GM23338 (cell line): ENCODE data around the gene SNX1. TPM values are rescaled to one million over a fixed set of nuclear protein-coding genes. Genes with fewer than 3 reads are reported as not detected.

Source experiments
- ATAC-seq: fragments of 200-7000 bp; cut with Tn5 transposase; 3 replicates; pipeline ENCODE4 v1.9.1; 2020
- DNase-seq: peaks from one replicate; pipeline ENCODE4 v3.0.0-alpha.2; 2015; ENCODE audit warnings: low spot score
- H2AFZ ChIP-seq: fragments of 200-600 bp; sonication (generic); 2 replicates; pipeline ENCODE4 v1.8.0; 2016; ENCODE audit warnings: antibody characterized with exemption, mild to moderate bottlenecking, moderate library complexity
- H3F3A ChIP-seq: fragments of 200-600 bp; sonication (generic); replicated peaks from 2 replicates; pipeline ENCODE4 v1.8.0; 2017; ENCODE audit warnings: antibody characterized with exemption, mixed run types, low read depth
- H3K27ac ChIP-seq: fragments of 200-600 bp; sonication (generic); 2 replicates; pipeline ENCODE4 v1.6.1; 2016; ENCODE audit warnings: low read depth
- H3K27me3 ChIP-seq: fragments of 200-600 bp; sonication (generic); 2 replicates; pipeline ENCODE4 v1.8.0; 2016; ENCODE audit warnings: mild to moderate bottlenecking, mixed run types, moderate library complexity; ENCODE audit not compliant: insufficient read depth
- H3K36me3 ChIP-seq: fragments of 200-600 bp; sonication (generic); 2 replicates; pipeline ENCODE4 v1.8.0; 2016; ENCODE audit warnings: mild to moderate bottlenecking; ENCODE audit not compliant: insufficient read depth
- H3K4me1 ChIP-seq: fragments of 200-600 bp; sonication (generic); 2 replicates; pipeline ENCODE4 v1.8.0; 2016; ENCODE audit warnings: mild to moderate bottlenecking, moderate library complexity; ENCODE audit not compliant: insufficient read depth
- H3K4me2 ChIP-seq: fragments of 200-600 bp; sonication (generic); 2 replicates; pipeline ENCODE4 v1.7.1; 2017; ENCODE audit warnings: mixed run types
- H3K4me3 ChIP-seq: fragments of 200-600 bp; sonication (generic); 2 replicates; pipeline ENCODE4 v1.6.1; 2016; ENCODE audit warnings: mixed run types
- H3K79me2 ChIP-seq: fragments of 200-600 bp; sonication (generic); replicated peaks from 2 replicates; pipeline ENCODE4 v1.8.0; 2017; ENCODE audit warnings: mild to moderate bottlenecking; ENCODE audit not compliant: insufficient read depth
- H3K9me2 ChIP-seq: fragments of 200-600 bp; sonication (generic); 2 replicates; pipeline ENCODE4 v1.8.0; 2017; ENCODE audit not compliant: insufficient read depth
- H4K20me1 ChIP-seq: fragments of 200-600 bp; sonication (generic); replicated peaks from 2 replicates; pipeline ENCODE4 v1.8.0; 2017; ENCODE audit warnings: mild to moderate bottlenecking; ENCODE audit not compliant: insufficient read depth
- H3K27ac Mint-ChIP-seq: 2 replicates; pipeline ENCODE4 v1.8.0; 2020; ENCODE audit warnings: inconsistent platforms, mild to moderate bottlenecking, moderate library complexity, mixed read lengths
- H3K27me3 Mint-ChIP-seq: 3 replicates; pipeline ENCODE4 v1.8.0; 2022; ENCODE audit warnings: low read depth, mild to moderate bottlenecking, moderate library complexity, mixed read lengths, inconsistent platforms; ENCODE audit not compliant: insufficient read depth, poor library complexity
- H3K36me3 Mint-ChIP-seq: 3 replicates; pipeline ENCODE4 v1.8.0; 2021; ENCODE audit warnings: low read depth, mild to moderate bottlenecking, inconsistent platforms, moderate library complexity, mixed read lengths
- H3K4me1 Mint-ChIP-seq: 3 replicates; pipeline ENCODE4 v1.8.0; 2020; ENCODE audit warnings: mild to moderate bottlenecking, inconsistent platforms, mixed read lengths
- H3K4me3 Mint-ChIP-seq: 3 replicates; pipeline ENCODE4 v1.8.0; 2021; ENCODE audit warnings: moderate library complexity, mild to moderate bottlenecking, inconsistent platforms, mixed read lengths
- H3K9me3 Mint-ChIP-seq: 3 replicates; pipeline ENCODE4 v1.8.0; 2020; ENCODE audit warnings: moderate library complexity, mild to moderate bottlenecking, inconsistent platforms, mixed read lengths
- CREB1 ChIP-seq: fragments of 250-450 bp; sonication (Bioruptor Pico); IDR thresholded peaks from 2 replicates; pipeline ENCODE4 v1.5.0; 2020; ENCODE audit warnings: low read depth, mild to moderate bottlenecking, moderate library complexity
- ETS1 ChIP-seq: IDR thresholded peaks from 2 replicates; pipeline ENCODE4 v1.6.1; 2016; ENCODE audit warnings: antibody characterized with exemption
- EZH2phosphoT487 ChIP-seq: fragments of 200-600 bp; sonication (generic); IDR thresholded peaks from one replicate; pipeline ENCODE4 v1.8.1; 2018; ENCODE audit warnings: antibody characterized with exemption; ENCODE audit not compliant: unreplicated experiment
- JUNB ChIP-seq: IDR thresholded peaks from one replicate; pipeline ENCODE4 v1.6.1; 2016; ENCODE audit warnings: antibody characterized with exemption; ENCODE audit not compliant: unreplicated experiment
- NANOG ChIP-seq: IDR thresholded peaks from 2 replicates; pipeline ENCODE4 v1.6.1; 2016; ENCODE audit warnings: antibody characterized with exemption, borderline replicate concordance
- POLR2AphosphoS5 ChIP-seq: IDR thresholded peaks from 2 replicates; pipeline ENCODE4 v1.6.1; 2016; ENCODE audit warnings: antibody characterized with exemption, low read depth
- REST ChIP-seq: IDR thresholded peaks from one replicate; pipeline ENCODE4 v1.6.1; 2018; ENCODE audit warnings: antibody characterized with exemption; ENCODE audit not compliant: unreplicated experiment
- STAT1 ChIP-seq: IDR thresholded peaks from one replicate; pipeline ENCODE4 v1.6.1; 2016; ENCODE audit warnings: antibody characterized with exemption; ENCODE audit not compliant: unreplicated experiment
- ZNF114 ChIP-seq: fragments of 250-450 bp; sonication (Bioruptor Pico); IDR thresholded peaks from 2 replicates; pipeline ENCODE4 v1.5.0; 2020; ENCODE audit warnings: mild to moderate bottlenecking, moderate library complexity
- ZNF331 ChIP-seq: fragments of 250-450 bp; sonication (Bioruptor Pico); IDR thresholded peaks from 2 replicates; pipeline ENCODE4 v1.5.0; 2020; ENCODE audit warnings: low read depth, mild to moderate bottlenecking, moderate library complexity
- ZNF462 ChIP-seq: fragments of 250-450 bp; sonication (Bioruptor Pico); IDR thresholded peaks from 2 replicates; pipeline ENCODE4 v1.5.0; 2020; ENCODE audit warnings: mild to moderate bottlenecking, moderate library complexity
- polyA plus RNA-seq: library from polyadenylated mRNA; unstranded; fragments of >200 nt; fragmentation: Nextera tagmentation; extraction: Ambion mirVana; gene quantifications from 2 replicates; pipeline ENCODE4 v1.2.1, GENCODE V29; 2016
- total RNA-seq: library from RNA; depleted of rRNA; stranded (reverse); fragments of >200 nt; shearing (Covaris generic); gene quantifications from 2 replicates; pipeline ENCODE4 v1.2.3, GENCODE V29; 2014

SNX1 gene
- total and polyA plus RNA-seq, 2 experiments from 2014 or later = 33.3 to 33.8 TPM

- no peak overlapping the region for H3K27ac Mint-ChIP-seq
Measured at GRCh38 chr15:64112904-64113303, 17.1 kb downstream of the SNX1 start.

More at GRCh38 chr15:64112904-64113303, 17.1 kb downstream of the SNX1 start:
- Histone ChIP-seq H3K4me2 (no peak overlapping the region), H3F3A (no peaks in the 10 kb centered on the region), H3K79me2 (peaks cover 10% of the 10 kb centered on the region; the same call in 1 of the 2 replicates), H2AFZ (no peak overlapping the region), H3K27ac (no peak overlapping the region), H4K20me1 (no peaks in the 10 kb centered on the region; the same call in 1 of the 2 replicates), H3K27me3 (no peaks in the 10 kb centered on the region), H3K4me3 (no peak overlapping the region), H3K9me2 (no peaks in the 10 kb centered on the region), H3K36me3 (0 out of 2 replicates have a peak, but pooled peaks cover 1% of the 10 kb centered on the region), H3K4me1 (no peaks in the 10 kb centered on the region)
- H3K4me1 Mint-ChIP-seq = peaks cover 9% of the 10 kb centered on the region; the same call in 2 of the 3 replicates
- DNase-seq = no peak
- ATAC-seq = no peak
- no peaks in the 10 kb centered on the region for H3K9me3 Mint-ChIP-seq
- peaks cover 2% of the 10 kb centered on the region for H3K27me3 Mint-ChIP-seq
- TF ChIP-seq NANOG (no peak), POLR2AphosphoS5 (no peak), REST (no peak), CREB1 (CRISPR knock-in tag) (no peak), STAT1 (no peak), ZNF462 (CRISPR knock-in tag) (no peak), ZNF114 (CRISPR knock-in tag) (no peak), ETS1 (no peak), ZNF331 (no peak), EZH2phosphoT487 (no peak), JUNB (no peak)
- no peak overlapping the region for H3K4me3 Mint-ChIP-seq
- peaks cover 19% of the 10 kb centered on the region; the same call in 2 of the 3 replicates for H3K36me3 Mint-ChIP-seq
